GM19035 (cell line): ENCODE results near the gene TP53BP1.

Experiments
- ATAC-seq: cut with Tn5 transposase; IDR thresholded peaks from one replicate; pipeline ENCODE4 v1.9.1; 2021; ENCODE audit not compliant: unreplicated experiment

Gene TP53BP1

DNA sequence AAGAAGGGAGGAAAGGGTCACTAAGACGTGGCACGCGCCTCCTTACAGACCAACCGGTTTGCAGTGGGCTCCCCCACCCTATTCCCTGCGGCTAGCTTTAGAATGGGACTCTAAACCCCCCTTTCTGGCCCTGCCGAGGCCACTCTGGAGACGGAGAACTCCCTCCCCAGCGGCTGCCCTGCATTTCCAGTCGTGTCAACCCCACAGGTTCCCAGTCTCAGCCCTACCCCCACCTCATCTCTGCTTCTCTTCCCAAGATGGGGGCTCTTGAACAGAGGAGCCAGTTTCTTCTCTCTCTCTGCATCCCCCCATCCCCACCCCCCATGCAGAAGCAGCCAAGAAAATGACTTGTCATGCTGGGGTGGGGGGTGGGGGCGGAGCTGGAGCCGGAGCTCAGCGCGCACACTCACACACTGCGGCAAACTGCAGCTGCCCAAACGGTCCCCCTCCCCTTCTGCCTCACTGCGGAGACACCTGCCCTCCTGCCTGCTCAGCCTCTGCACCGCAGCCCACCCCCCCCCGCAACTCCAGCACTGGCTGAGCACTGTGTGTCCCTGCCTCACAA is 25.3 kb upstream of the TP53BP1 start:
- no peak for ATAC-seq

DNA sequence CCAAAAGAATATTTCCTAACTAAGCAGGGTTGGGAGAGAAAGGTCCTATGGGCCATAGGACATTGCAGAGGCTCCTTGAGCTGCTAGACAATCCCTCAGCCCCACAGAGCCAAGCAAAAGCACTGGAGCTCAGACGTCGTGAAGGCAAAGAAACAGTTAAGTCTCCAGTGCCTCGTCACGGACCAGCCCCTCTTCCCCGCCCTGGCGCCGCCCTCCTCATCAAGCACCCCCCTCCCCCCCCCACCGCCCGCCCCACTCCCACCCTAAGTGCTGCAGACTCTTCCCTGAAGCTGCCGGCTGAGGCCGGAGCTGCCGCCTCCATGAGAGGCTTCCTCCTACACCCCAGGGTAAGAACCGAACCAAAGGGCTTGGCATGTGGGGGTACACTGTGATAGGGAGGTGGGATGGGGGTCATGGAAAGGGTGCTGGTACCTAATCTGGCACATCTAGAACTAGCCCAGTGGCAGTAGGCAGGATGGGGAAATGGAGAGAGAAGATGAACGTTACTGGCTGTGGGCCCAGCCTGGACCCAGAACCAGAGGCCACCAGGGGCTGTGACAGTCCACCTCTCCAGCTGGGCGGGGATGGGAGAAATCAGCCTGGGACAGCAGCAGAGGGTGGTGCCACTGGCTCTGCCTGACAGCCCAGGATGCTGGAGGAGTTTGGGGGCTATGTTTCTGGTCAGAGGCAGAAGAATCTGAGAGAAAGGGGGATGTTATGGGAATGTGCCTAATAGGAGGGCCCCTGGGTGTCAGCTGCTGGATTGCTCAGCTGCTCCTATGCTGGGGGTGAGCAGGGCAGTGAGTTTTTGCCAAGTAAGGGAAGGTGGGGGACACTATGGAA is 24.6 kb upstream of the TP53BP1 start, which contains the start of gene MAP1A:
Gene MAP1A (plus strand): TSS at position 255 of the 843 bp plus-strand sequence. CDS start 3,866 bp downstream, outside the sequence.
- ATAC-seq: no peak

DNA sequence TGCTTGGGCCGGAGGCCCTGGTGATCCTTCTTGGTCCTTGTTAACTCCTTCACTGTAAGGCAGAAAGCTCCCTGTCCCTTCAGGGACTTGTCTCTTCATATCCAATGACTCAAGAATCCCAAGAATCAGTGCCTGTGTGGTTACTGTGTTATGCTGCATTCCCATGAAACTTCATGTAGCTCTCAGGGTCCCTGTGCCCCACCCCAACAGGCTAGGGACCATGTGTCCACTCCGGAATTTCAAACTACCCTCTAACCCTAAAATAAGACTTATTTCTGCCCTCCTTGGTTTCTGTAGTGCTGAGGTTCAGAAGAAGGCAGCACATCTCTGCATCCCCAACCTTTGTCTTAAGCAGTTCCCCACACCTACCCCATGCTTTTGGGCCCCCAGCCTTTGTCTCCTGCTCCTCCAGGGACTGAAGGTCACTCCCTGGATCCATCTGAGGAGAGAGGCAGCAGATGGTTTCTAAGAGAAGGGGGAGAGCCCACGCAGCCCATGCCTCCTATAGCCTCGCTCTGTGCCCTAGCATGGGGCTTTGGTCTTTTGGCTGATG is 23.9 kb upstream of the TP53BP1 start:
- ATAC-seq: no peak

DNA sequence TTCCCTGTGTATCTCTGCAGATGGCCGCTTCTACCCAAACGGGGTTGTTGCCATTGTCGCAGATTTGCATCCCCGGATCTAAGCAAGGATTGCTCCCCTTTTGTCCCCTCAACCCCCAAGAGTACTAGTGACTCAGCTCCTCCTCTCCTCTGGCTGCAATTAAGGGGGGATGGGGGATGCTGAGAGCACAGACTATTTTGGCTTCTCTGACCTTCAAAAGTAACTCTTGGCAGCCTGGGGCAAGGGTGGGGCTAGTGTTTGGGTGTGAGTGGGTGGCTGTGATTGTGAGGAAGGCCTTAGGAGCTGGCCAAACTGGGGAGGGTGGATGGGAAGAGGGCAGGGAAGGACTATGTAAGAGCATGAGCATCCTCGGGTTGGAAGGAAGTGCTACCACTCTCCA is 23.2 kb upstream of the TP53BP1 start:
- no peak for ATAC-seq

GRCh38 chr15:43515741-43516140 is 22.8 kb upstream of the TP53BP1 start:
- no peak for ATAC-seq

- no peak for ATAC-seq
Observed at GRCh38 chr15:43514241-43515057, 21.5 kb upstream of the TP53BP1 start.

DNA sequence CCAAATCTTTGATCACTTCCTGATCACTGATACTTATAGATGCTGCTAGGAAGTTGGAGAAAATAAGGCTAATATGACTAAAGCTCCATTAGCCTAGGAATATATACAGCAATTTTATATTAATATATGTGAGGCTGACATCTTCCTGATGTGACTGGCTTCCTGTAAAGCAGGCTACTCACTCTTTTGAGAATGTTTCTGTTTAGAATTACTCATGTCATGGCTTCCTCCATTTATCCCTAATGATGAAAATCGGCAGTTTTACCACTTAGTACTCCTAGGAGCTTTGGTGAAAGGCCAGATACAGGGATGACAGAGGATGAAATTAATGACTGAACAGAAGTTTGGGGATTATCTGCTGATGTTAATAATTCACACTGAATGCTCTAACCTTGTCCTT is 20.6 kb upstream of the TP53BP1 start:
- ATAC-seq: no peak

DNA sequence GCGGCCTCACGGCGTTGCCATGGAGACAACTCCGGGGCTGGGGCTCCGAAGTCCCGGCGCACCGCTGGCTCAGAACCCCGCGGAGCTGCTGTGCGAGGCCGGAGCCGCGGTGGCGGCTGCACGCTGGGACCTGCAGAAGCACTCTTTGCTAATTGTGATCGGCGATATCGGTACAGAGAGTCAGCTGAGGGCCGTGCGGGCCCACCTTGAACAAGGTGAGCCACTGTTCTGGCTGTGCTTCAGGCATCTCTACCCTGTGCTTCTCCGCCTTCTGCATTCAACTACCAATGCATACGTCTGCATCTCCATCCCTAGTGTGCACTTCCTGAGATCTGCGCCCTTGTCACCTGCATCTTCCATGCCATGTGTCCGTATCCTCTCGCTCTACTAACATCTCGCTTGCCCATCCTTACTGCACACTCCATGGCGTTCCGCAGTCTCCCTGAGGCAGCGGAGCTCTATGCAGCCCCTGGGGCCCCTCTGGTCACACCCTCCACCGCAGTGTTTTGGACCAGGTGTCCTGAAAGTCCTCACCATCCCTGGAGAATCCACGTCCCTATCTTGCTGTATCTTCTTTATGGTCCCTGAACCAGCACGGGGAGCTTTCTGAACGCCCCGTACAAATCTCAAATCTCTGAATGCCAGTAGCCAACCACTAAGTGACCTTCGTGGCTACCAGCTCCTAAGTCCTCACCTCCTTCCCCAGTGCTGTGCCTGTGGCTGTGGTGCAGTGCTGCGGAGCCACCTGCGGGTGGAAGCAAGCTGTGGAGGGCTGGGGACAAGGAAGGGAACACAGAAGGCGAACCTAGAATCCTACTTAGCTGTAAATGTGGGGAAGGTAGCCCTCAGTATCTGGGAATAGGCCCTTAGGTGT is 18.3 kb upstream of the TP53BP1 start:
- ATAC-seq: no peak

DNA sequence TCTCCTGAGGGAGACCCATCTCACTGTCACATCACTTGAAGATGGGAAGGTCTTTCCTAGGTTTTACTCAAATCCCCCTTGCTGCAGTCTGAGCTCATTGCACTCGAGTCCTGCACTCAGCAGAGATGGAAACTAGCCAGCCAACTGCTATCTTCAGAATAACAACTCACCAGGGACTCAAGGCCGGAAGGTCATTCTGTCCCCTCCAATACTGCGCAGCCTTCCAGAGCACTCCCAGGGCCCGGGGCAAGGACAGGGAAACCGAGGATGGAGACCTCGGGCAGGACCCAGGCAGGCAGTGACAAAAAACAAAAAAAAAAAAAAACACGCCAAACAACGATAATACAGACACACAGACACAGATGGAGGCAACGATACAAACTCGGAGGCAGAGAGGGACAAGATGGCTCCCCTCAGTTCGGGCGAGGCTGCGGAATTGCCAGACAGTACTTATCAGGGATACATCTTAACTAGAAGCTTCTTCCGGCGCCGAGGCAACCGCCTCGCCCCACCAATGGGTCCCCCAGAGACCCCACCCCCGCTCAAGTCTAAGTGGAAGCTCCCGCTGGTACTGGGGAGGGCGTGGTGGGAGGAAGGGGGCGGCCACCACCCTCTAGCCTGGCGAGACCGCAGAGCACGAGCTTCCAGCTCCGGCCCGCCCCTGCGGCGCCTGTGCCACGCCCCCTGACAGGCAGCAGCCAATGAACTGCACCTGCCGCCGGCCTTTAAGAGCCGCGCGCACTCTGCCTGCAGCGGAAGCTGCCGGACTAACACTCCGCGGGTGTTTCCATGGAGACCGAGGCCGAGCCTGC is 17.4 kb upstream of the TP53BP1 start:
- ATAC-seq: peak; percentile 98

DNA sequence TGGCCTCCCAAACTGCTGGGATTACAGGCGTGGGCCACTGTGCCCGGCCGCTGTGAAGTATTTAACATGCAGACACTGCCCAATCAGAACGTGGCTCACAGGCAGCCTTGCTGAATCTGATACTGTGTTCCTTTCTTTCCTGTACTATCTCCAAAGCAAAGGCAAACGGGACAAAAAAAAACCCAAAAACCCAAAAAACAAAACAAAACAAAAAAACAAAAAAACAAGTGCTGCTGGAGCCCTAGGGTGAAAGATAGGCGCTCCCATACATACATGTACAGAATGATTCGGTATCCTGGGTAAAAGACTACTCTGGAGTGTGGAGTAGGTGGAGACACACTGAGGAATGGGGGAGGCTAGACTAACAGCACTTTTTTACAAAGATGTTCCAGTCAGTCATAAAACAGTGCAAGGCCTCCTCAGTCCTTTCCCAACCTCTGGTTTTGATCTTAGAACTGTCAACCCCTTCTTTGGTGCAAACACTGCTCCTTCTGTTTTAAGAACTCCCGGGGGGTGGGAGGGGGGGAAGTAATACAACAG is 16.8 kb upstream of the TP53BP1 start:
- no peak for ATAC-seq

DNA sequence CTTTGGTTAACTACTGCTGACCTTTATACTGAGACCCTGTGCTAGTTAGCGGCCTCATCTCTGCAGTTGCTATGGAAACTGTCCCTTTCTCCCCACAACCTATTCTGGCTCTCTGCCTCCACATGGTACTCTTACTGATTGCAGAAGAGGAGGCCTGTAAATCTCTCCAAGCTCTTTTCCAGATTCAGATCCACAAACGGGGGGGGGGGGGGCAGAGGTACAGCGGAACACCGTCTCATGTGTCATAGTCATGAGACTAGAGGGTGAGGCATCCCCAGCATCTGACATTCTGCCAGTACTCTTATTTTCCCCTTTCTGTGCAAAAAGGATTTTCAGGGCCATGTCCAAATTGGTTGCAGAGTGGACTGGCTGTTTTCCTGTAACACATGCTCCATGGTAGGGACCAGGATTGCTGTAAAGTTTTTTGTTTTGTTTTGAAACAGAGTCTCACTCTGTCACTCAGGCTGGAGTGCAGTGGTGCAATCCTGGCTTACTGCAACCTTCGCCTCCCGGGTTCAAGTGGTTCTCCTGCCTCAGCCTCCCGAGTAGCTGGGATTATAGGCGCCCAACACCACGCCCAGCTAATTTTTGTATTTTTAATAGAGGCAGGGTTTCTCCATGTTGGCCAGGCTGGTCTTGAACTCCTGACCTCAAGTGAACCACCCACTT is 16.2 kb upstream of the TP53BP1 start:
- ATAC-seq: no peak

- ATAC-seq: no peak
Observed at GRCh38 chr15:43508421-43508820, 15.5 kb upstream of the TP53BP1 start.

GRCh38 chr15:43505738-43506137 is 12.8 kb upstream of the TP53BP1 start:
- no peak for ATAC-seq

DNA sequence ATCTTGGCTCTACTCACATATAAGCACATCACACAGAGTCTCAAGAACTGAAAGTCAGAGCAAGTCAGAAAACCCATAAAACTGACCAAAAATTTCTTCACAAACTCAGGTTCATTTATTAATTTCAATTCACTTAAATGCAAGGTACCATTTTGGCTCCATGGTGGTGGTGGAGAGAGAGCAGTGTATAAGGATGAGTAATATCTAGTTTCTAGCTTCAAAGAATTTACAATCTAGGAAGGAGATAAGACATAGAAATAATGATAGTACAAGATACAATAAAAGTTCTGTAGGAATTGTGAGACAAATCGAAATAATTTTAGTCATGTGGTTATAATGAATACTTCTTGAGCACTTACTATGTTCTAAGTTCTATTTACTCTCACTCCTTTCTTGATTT is 6.7 kb upstream of the TP53BP1 start:
- no peak for ATAC-seq

GRCh38 chr15:43498990-43499389 is 6.0 kb upstream of the TP53BP1 start:
- ATAC-seq: no peak

GRCh38 chr15:43493703-43494472 is 932 bp upstream of the TP53BP1 start:
- no peak for ATAC-seq

DNA sequence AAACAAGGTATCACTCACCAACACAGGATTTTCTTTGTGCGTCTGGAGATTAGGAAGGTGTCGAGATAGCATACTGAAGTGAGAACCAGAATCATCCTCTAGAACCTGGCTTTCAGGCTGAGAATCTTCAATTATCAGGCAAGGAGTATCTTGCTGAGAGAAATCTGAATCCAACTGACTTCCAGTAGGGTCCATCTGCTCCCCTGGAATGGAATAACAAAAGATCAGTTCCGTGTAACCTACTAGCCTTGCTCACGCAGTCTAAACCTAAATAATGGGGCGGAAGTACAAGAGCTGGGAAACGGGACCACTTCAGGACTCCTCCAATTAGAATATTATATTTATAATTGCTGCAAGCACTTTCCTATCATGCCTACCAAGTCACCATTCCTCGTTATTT is 690 bp downstream of the TP53BP1 start:
- no peak for ATAC-seq

DNA sequence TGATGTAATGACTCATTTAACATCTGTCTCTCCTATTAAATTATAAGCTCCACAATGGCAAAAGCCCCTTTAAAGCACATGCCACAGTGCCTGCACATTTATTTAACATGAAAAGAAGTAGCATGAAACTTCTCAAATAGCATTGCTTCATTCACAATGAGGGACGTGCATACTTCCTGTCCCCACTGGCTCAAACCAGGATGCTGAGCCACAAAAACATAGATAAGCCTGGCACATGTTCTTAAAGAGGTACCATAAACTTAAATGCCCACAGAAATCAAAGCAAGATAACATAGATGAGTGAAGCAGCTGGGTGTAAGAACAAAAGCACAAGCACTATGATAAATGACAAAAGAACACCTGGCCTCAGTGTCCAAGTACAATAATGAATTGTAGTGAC is 3.8 kb downstream of the TP53BP1 start:
- no peak for ATAC-seq
